ENCODE results near the gene IMMP2L. TPM values are rescaled to one million over a fixed set of nuclear protein-coding genes. Genes with fewer than 3 reads are reported as not detected.

Gene IMMP2L
- total RNA-seq, 1 donor from 2014 or later: 14.8 TPM

GRCh38 chr7:110797656-110798055, 764.6 kb downstream of the IMMP2L start:
- DNase-seq: no peak

GRCh38 chr7:110790992-110791391, 771.3 kb downstream of the IMMP2L start:
- DNase-seq: no peak

GRCh38 chr7:110786328-110786965, 775.8 kb downstream of the IMMP2L start:
- DNase-seq: no peak

- no peak for DNase-seq
Measured at GRCh38 chr7:110784749-110785148, 777.5 kb downstream of the IMMP2L start.

GRCh38 chr7:110780712-110781111, 781.6 kb downstream of the IMMP2L start:
- DNase-seq: no peak

GRCh38 chr7:110779339-110779738, 783.0 kb downstream of the IMMP2L start:
- no peak for DNase-seq

- no peak for DNase-seq
Measured at GRCh38 chr7:110775046-110775445, 787.2 kb downstream of the IMMP2L start.

- no peak for DNase-seq
Measured at GRCh38 chr7:110774071-110774470, 788.2 kb downstream of the IMMP2L start.

- no peak for DNase-seq
Measured at GRCh38 chr7:110772615-110773014, 789.7 kb downstream of the IMMP2L start.

GRCh38 chr7:110771717-110772116, 790.6 kb downstream of the IMMP2L start:
- no peak for DNase-seq

GRCh38 chr7:110767550-110768110, 794.7 kb downstream of the IMMP2L start:
- DNase-seq: no peak

- DNase-seq: no peak
Measured at GRCh38 chr7:110766864-110767263, 795.4 kb downstream of the IMMP2L start.

- DNase-seq: no peak
Measured at GRCh38 chr7:110764852-110765251, 797.4 kb downstream of the IMMP2L start.

- DNase-seq: no peak
Measured at GRCh38 chr7:110762546-110763225, 799.6 kb downstream of the IMMP2L start.

GRCh38 chr7:110760341-110760740, 802.0 kb downstream of the IMMP2L start:
- no peak for DNase-seq

GRCh38 chr7:110759069-110759468, 803.2 kb downstream of the IMMP2L start:
- no peak for DNase-seq

GRCh38 chr7:110754649-110755048, 807.6 kb downstream of the IMMP2L start:
- no peak for DNase-seq

- DNase-seq: no peak
Measured at GRCh38 chr7:110750931-110751605, 811.2 kb downstream of the IMMP2L start.

- DNase-seq: no peak
Measured at GRCh38 chr7:110733221-110733620, 829.1 kb downstream of the IMMP2L start.

GRCh38 chr7:110724811-110725210, 837.5 kb downstream of the IMMP2L start:
- no peak for DNase-seq

GRCh38 chr7:110721395-110721794, 840.9 kb downstream of the IMMP2L start:
- DNase-seq: no peak

GRCh38 chr7:110720626-110721025, 841.7 kb downstream of the IMMP2L start:
- no peak for DNase-seq

- no peak for DNase-seq
Measured at GRCh38 chr7:110719741-110720140, 842.6 kb downstream of the IMMP2L start.

Measured in occipital lobe (tissue), 2 donors.